PC-9 (cell line): ENCODE data around the gene SSH3.

Experiments used
- CTCF ChIP-seq: fragments of 200-600 bp; sonication (generic); conservative IDR thresholded peaks from 2 replicates; pipeline ENCODE4 v1.6.1; 2017; ENCODE audit warnings: mixed run types, antibody characterized with exemption, mild to moderate bottlenecking, moderate library complexity
- EZH2 ChIP-seq: fragments of 200-600 bp; sonication (generic); IDR thresholded peaks from 2 replicates; pipeline ENCODE4 v1.8.0; 2017; ENCODE audit warnings: antibody characterized with exemption, low read depth

- no peak for TF ChIP-seq CTCF
- TF ChIP-seq EZH2 = no peak
Observed at GRCh38 chr11:67293090-67293489, 10.2 kb upstream of the SSH3 start.
